ENCODE results near the gene HOXA6.

The HOXA6 gene

DNA sequence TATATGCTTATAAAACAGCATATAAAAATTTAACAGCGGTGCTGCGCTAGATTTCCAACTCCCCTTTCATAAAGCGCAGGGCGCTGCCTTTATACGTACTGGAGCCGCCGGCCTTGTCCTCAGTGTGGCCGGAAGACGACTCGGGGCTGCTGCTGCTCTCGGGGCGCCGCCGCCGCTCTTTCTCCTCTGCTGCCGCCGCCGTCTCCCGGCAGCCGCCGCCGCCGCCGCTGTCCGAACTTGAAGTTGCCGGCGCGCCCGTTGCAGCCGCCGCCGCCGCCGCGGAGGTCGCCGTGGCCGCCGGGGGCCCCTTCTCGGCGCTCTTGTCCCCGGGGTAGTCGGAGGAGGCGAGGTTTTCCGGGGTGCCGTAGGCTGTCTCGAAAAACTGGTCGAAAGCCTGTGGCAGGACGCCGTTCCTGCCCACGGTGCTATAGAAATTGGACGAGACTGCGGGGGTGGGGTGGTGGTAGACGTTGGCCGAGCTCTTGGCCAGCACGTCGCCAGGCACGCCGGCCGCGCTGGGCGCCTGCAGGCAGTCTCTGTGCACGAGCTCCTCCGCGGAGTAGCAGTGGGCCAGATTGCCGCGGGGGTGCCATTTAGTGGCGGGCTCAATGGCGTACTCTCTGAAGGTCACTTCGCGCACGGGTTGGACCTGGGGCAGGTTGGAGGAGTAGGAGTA lies 36.9 kb upstream of the HOXA6 start:
- DNase-seq = no peak

DNA sequence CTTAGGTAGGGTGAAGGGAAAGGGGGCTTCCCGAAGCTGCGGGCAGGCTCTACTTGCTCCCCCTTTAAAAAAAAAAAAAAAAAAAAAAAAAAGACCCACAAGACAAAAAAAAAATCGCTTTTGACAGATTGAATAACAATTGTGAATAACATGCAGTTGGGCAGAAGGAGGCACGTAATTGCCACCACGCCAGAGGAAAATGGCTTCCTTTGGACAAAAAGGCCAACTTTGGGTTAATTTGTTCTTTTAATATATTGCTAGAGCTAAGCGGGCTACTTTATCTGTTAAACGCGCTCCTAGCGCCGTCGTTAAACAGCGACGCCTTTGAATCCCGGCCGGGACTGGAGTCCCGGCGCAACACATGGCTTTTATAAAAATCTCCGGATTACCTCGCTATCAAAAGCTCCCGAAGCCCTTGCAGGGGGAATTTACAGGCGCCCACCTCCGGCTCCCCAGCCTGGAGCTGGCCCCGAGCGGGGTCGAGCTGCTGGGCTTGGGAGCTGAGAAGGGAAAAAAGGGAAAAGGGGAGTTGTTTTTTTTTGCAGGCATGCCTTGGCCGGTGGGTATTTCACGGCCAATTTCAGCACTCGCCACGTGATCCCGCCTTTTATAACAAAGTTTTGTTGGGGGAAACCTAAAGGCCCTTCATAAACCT lies 36.2 kb upstream of the HOXA6 start:
- DNase-seq = no peak

DNA sequence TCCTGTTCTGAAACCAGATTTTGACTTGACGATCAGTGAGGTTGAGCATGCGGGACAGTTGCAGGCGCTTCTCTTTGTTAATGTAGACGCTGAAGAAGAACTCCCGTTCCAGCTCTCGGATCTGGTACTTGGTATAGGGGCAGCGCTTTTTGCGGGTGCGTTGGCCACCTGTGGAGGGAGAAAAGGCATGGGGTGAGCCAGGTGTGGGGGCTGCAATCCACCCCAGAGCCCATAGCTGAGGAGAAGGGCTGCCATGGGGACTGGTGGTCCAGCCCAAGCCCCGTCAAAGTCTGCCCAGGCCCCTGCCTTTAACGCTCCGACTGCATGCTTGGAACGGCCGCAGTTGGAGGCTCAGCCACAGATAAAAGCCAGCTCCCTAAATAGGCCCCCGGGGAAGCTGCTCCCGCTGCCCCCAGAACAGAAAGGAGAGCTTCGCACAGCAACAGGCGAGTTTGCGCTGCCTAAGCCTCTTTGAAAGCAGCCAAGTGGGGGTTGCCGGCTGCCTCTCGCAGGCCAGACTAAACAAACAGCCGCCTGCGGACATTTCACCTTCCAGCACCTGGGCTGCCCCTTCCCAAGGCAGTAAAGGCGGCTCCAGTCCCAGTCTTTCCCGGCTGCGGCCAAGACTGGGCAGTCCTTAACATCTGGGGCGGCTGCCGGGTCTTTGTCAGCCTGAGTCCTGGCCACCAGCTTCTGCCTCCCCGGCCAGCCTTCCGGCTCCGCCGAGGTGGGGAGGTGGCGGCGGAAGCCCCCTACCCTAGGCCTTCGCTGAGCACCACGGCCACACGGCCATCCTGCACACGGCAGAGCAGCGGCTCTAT lies 35.5 kb upstream of the HOXA6 start:
- DNase-seq = no peak

DNA sequence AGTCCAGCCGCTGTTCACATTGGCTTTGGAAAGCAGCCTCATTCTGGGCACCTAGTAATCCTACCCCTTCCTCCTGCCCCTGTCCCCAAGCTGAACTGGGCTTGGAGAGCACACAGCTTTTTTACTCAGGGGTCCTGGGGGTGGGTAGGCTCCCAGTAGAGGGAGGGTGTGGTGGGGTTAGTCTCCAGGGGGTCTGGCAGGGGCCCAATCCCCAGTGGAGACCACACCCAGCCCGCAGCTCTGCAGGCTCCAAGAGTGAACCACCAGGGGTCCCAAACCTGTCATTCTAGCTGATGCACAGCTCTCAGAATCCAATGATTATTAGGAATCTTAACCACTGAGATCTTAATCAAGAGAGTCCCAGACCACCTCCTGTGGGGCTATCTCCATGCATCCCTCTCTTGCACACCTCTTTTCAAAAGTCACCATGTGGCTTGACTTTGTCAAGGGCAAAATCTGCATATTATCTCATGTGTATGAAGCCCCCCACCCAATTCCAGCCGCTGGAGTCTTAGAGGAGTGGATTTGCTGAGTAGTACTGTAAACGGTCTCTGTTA lies 34.8 kb upstream of the HOXA6 start:
- DNase-seq = no peak

DNA sequence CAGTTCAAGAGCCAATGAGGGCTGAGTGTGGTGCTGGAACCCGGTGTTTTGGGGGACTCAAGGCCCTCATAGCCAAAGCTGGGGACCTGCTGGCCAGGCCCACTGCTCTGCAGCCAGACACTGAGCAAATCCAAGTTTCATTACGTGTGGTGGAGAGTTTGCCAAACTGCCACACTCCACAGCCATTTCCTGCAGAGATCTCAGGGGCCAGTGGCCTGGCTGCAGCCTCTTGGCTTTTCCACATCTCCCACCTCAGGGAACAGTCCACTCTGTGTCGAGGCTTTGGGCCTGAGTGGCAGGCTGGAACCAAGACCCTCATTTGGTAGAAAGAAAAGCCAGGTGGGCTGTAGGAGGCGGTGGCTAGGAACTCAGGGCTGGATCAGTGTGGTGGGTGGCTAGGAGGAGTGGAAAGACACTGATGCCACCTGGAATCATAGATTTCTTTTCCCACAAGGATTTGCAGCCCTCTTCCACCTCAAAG lies 34.3 kb upstream of the HOXA6 start:
- DNase-seq = no peak

DNA sequence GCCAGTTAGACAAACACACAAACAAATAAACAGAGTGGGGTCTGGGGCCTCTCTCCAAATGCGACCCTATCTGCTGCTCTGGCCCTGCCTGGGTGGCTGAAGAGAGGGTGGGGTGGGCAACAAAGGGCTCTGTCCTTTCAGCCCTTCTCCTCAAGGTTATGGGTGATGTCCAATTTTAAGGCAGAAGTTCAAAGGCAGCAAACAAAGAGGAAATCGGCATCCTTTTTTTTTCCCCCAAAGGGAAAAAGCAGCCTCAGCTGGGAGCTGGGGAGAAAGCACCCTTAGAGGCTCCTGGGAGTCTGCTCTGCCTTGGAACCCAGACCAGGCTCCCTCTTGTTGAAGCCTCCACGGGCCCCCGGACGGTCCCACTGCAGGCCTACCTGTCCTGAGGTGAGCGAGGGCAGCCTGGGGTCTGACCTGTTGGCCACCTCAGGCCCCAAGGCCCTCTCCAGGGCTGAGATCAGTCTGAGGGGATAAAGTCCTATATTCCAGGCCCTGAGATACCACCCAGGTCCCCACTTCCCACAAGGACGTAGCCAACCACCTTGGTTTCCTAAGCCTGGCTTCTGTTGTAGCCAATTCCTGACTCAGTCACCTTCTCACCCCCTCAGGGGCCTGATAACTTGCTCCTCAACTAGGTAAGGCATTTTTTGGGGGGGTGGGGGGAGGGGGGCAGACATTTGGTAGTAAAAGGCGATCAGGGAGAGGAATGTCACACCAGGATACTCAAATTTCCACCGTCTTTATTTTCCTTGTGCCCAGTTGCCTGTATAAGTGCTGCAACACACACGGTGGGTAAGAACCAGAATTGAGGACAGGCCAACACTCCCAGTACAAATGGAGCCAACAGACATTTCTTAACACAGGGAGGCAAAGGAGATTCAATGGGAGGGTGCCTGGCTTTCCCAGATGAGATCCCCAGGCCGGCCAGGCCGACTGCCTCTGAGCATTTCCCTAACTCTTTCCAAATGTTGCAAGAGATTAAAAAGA lies 33.2 kb upstream of the HOXA6 start:
- no peak for DNase-seq

DNA sequence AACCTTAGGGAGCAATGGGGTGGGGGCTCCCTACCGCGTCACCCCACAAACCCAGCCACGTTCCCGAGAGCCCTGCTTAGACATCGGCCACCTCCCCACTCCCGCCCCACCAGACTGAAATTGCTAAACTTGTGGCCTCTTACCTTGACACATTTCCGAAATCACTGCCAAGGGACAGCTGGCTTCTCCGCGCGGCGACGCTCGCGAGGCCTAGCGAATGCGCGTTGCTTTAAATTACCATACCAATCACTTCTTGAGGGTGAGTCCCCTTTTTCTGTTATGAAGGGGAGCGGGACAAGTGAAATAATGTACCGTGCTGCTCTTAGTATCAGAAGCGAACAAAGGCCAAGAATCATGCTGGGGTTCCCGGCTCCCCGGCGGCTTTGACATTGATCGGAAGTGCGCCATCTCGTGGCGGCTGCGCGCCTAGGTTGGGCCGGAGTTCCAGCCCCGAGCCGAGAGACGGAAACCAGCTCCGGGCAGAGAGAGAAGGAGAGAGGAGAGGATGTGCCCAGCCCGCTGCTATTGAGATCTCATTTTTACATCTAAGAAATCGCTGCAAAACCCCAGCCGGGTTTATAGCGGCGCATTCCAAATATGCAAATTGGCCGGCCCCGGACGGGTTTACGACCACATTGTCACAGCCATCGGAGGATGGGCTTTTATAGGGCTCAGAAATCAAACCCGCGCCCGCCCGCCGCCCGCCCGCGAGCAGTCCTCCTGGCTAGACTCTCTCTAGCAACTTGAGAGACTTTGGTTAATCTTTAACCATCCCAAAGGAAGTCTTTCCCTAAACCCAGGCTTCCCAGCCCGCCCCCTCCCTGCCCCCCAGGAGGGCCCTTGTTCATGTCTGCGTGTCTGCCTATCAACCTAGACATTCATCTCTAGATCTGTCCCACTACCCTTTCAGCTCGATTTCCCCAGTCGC lies 32.2 kb upstream of the HOXA6 start:
- DNase-seq = peak; percentile 47 to 57

DNA sequence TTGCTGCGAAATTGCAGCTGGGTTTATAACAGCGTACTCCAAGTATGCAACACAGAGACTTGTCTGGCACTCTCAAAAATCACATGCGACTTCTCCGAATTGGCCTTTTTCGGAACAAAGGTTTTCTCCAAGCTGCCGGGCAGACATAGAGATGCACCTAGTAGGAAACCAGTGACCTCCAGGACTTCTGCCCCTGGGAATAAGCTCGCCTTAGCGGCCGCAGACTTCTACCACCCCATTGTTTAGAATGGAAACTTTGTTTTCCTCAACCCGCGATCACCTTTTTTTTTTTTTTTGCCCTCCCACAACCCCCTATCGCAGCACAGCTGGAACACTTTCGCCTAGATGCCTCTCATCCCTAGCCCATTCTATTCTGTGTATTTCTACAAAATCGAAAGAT lies 31.5 kb upstream of the HOXA6 start:
- DNase-seq = no peak

DNA sequence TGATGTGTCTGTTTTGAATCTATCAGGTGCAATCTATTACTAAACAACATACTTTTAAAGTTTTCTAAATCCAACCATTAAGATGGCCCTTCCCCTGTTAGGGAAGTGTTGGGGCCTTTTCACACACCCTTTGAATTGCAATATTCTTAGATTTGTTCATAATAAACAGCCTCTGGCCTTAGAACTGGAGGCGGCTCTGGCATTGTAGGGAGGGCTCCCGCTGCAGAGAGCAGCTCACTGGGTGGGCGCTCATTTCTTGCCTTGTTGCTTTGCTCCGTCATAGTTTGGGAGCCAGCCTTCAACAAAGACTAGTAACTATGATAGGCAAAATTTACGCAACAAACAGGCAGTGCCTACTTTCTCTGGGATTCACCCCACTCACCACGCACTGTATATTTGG lies 30.8 kb upstream of the HOXA6 start:
- no peak for DNase-seq

DNA sequence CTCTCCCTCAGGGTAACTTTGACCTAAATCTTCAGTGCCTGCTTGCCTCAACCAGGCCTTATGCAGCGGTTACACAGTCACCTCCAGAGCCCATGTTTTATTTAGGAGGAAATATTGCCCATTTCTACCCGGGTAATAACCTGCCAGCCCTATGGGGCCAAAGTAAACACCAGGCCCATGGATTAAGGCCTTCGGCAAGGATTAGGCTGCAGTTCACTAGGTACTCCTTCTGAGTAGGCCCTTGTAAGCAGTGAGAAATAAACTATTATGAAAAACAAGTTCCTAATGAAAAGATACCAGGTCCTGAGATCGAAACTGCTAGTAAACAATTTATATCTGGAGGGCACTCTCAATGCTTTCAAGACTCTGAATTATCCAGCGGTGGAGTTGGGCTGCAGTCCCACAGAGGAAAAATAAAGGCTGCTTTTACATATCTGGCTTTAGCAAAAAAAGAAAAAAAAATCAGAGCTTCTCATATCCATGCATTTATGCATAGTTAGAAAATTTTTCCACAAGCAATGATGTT lies 30.3 kb upstream of the HOXA6 start:
- DNase-seq = no peak

DNA sequence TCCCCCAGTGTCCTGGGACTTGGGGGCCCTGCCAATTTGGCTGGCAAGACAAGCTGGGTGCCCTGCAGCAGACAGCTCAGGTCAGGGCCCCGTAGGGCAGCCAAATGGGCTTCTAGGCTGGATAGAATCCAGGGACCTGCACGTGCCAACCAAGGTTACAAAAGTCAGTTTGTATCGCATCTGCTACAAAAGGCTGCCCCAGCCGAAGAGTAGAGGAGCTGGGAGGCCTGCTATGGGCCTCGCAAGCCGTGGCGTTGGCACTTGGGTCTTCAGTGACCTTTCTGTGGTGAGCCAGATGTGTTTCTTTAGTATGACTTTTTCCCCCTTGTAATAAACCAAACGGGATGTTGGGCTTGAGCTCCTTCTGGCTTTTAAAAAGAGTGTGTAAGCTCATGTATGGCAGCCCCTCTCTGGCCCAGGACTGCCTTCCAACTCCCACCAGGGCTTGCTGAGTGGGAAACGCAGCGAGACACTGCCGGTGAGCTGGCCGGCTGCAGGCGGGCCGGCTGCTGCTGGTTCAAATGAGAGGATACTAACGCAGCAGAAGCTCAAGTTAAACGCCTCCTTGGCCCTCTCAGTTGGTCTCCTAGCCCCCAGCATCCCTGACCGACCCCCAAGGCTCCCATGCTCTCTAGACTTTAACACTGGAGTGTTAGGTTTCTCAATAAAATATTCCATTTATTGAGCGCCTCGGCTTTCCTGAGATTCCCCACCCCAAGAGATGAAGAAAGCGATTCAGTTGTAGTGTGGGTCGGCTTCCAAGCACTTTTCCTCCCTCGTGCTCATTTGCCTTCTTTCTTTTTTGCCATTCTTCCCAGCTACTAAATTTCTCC lies 29.6 kb upstream of the HOXA6 start:
- DNase-seq = no peak

DNA sequence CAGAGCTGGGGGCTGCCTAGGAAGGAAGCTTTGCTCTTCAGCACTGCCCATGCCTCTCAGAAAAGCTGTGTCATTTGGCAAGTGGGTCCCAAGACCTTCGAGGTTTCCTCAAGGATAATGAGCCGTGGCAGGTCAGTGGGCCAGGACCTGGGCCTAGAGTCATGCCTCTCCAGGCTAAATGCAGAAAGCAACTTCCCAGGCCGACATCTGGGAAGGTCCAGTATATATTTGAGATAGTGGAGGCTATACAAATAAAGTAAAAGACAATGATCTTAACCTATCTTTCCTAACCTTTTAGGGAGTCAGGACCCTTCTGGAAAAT lies 28.9 kb upstream of the HOXA6 start:
- no peak for DNase-seq

DNA sequence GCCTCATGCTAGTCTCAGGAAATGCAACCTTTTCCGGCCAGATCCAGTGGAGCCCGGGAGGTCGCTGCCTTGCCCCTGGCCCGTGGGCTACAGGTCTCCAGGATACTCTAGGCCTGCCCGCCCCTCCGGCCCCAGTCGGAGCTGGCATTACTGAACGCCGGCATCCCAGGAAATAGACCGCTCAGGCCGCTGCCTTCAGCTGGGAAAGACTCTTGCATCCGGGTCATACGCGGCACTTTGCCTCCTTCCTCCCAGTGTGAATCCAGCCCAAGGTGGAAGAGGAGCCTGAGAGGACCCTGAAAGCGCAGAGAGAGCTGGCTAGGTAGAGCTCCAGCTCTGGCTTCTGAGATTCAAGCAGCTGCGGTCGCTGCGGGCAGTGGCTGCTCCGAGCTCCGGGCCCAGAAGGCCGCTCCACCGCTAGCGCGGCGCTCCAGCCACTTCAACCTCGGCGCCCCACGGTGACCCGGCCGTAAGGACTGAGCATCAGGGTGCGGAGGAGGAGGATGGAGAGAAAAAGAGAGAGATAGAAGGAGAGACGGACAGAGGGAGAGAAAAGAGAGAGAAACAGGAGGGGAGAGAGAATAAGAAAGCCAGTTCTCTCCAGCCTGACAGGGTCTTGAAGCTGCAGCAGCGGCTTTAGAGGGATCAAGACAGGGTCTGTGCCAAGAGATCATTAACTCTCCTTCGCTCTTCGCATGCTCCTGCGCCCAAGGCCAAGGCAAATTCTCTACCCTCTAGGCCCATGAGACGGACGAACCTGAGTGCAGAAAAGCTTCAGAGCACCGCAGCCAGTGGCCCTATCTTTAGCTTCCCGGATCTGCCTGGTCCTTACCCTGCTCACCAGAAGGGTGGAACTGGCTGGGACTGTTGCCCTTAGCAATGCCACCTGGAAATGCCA lies 28.3 kb upstream of the HOXA6 start:
- DNase-seq = no peak

DNA sequence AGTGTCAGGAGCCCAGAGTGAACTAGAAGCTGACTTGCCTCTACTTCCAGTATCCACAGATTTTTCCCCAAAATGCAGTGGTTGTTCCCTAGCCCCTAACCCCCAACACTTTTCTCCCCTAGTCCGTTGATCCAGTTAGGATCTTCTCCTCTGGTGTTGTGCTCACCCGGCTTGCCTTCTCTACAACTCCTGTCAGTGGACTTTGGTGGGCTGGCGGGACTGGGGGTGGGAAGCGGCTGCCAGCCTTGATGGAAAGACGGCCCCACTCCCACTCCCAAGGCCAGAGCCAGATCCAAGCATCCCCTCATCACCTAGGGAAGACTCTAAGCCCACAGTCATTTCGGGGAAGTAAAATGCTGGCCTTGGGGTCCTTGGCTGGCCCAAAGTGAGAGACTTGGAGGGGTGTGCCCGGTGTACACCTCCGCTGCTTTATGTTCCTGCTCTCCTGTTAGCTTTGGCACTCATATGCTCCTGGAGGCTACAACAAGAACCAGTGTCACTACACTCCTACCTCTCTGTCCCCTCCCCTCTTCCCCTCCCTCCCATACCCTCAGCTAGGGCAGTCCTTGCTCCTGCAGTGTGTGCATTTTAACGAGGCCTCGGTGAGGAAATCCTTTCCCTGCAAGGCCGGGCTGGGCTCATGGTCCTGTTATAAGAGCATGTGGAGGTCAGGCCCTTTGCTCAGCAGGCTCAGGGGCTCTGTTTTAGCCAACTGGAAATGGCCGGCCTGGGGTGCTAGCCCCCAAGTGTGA lies 27.5 kb upstream of the HOXA6 start:
- no peak for DNase-seq

DNA sequence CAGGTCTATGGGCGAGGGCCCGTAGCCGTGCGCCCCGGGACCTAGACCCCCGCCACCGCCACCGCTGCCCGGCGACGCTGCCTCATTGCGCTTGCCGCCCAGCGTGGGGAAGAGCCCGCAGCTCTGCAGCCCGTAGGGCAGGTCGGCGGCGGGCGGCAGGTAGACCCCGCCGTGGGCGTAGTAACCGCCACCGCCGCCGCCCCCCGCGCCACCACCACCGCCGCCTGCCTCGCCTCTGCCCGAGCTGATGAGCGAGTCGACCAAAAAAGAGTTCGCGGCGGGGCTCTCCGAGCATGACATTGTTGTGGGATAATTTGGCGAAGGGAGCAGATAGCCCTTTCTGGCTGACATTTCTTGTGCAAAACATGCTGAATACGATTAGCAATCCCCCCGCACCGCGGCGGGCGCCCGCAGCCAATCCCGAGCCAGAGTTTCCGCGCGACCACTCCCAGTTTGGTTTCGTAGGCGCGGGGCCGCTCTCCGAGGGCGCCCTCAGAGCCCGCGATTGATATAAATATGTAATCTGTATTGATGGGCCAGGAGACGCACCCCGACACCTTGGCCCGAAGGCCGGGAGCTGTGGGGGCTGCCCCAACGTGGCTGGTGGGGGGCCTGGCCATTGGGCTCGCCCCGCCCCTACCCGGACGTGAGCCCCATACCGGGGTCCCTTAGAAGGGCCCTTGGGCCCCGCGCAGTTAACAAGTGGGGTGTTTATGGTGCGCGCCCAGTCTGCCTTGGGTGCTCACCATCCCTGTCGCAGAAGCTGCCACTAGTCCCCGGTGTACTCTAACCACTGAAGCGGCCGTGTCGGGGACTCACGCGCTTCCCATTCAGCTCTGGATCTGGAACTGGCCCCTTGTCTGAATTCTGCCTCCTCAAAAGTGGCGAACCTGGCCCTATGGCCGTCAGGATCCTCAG lies 26.6 kb upstream of the HOXA6 start, which contains the start of gene HOXA10:
Gene HOXA10 (minus strand): TSS at position 365 of the 918 bp plus-strand sequence. CDS start 14 bp downstream, at position 351.
- DNase-seq = no peak

DNA sequence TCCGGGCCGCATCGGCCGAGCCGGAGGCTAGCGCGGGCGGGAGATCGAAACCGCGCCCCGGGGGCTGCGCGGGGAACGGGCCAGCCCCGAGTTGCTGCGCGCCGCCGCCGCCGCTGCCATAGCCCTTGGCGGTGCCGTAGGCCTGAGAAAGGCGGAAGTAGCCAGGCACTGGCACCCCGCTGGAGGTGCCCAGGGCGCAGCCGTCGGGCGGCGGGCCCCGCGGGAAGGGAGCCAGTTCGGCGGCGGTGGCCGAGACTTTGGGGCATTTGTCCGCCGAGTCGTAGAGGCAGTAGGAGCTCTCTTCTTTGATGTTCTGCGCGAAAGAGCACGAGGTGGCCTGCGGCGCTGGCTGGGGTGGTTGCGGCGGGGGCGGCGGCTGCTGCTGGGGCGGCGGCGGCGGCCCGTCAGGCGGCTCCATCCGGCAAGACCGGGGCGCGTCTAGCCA lies 26.0 kb upstream of the HOXA6 start:
- DNase-seq = no peak
